Transverse colon (tissue), 4 donors: ENCODE data around the gene BMP8A. TPM values are rescaled to one million over a fixed set of nuclear protein-coding genes. Genes with fewer than 3 reads are reported as not detected.
"Not testable (repeated sequence)": the region's sequence is repeated elsewhere in the genome, so short reads cannot be mapped to it uniquely, and the experiment has no call there.

ENCODE experiments used
- DNase-seq: peaks from one replicate; pipeline ENCODE4 v3.0.0-alpha.2; 2019
- H3K27ac ChIP-seq, 4 donors: fragments of 200-600 bp; sonication (generic); 2 replicates each; pipeline ENCODE4 v1.5.1; 2016 to 2018; ENCODE audit warnings: inconsistent platforms in 4 of 4
- H3K27me3 ChIP-seq: fragments of 200-600 bp; sonication (generic); 2 replicates; pipeline ENCODE4 v1.5.1; 2017; ENCODE audit warnings: inconsistent platforms
- H3K36me3 ChIP-seq, 4 donors: fragments of 200-600 bp; sonication (generic); 2 replicates each; pipeline ENCODE4 v1.5.1; 2017 to 2019; ENCODE audit warnings: inconsistent platforms in 4 of 4
- H3K4me1 ChIP-seq, 4 donors: fragments of 200-600 bp; sonication (generic); 2 replicates each; pipeline ENCODE4 v1.5.1; 2017 to 2020; ENCODE audit warnings: inconsistent platforms in 4 of 4
- H3K4me3 ChIP-seq, 4 donors: fragments of 200-600 bp; sonication (generic); 1 replicate in 1 of 4; 2 replicates in 3 of 4; pipeline versions ENCODE4 v1.5.1 to v1.6.1; 2017 to 2019; ENCODE audit warnings: inconsistent platforms in 4 of 4
- H3K9me3 ChIP-seq, 2 donors: fragments of 200-600 bp; sonication (generic); 2 replicates each; pipeline ENCODE4 v1.5.1; 2017 to 2019; ENCODE audit warnings: inconsistent platforms in 2 of 2
- CTCF ChIP-seq, 5 experiments: fragments of 200-600 bp in 3 of 5; fragments of 450-650 bp in 2 of 5; sonication (generic) in 3 of 5; IDR thresholded peaks; 1 replicate in 2 of 5; 2 replicates in 3 of 5; pipeline ENCODE4 v1.5.1; 2016 to 2017; ENCODE audit warnings: antibody characterized with exemption in 5 of 5, inconsistent platforms in 3 of 5, mild to moderate bottlenecking in 2 of 5, moderate library complexity in 1 of 5
- EP300 ChIP-seq: sonication (generic); formaldehyde crosslinking; IDR thresholded peaks from one replicate; pipeline ENCODE4 v1.6.1; 2017; ENCODE audit warnings: antibody characterized with exemption, low read depth
- POLR2A ChIP-seq: fragments of 450-650 bp; IDR thresholded peaks from one replicate; pipeline ENCODE4 v1.6.1; 2016; ENCODE audit warnings: antibody characterized with exemption, mild to moderate bottlenecking, moderate library complexity
- POLR2AphosphoS5 ChIP-seq, 3 donors: sonication (generic); formaldehyde crosslinking; IDR thresholded peaks; one replicate each; pipeline ENCODE4 v1.6.1; 2016; ENCODE audit warnings: antibody characterized with exemption in 3 of 3
- WGBS, 2 donors: methylation state at CpG; one replicate each; pipeline ENCODE4 v1.1.5; 2018; ENCODE audit warnings: low coverage in 1 of 2; 5-methylcytosine and 5-hydroxymethylcytosine counted together
- in situ Hi-C, 4 donors: fragments of 200-750 bp; cut with MboI; loops; one replicate each; pipeline versions ENCODE4 v1.15.0 to v1.15.1; 2017; ENCODE audit warnings: low sequenced_read_pairs in 3 of 4, low pct_ligation_motif_present in 1 of 4, low pct_unique_long_range_greater_than_20kb in 1 of 4
- intact Hi-C: fragments of 100-400 bp; cut with DNase I; formaldehyde crosslinking; loops from one replicate; pipeline ENCODE4 v1.15.1; 2023; ENCODE audit warnings: low total_unique reads
- total RNA-seq, 4 donors: library from RNA; depleted of rRNA; stranded (reverse); fragments of >200 nt; gene quantifications; one replicate each; pipeline ENCODE4 v1.1.0, GENCODE V29; 2016

BMP8A gene
- total RNA-seq, 4 donors from 2014 or later = 11.0 to 12.3 TPM; not detected in 2

- WGBS, 2 donors = 80 to 86% methylated on average over 4 to 14 of the region's 14 CpGs
These were observed 15.9 kb downstream of the BMP8A start for GRCh38 chr1:39507230-39507928.

GRCh38 chr1:39508266-39508665 is 16.8 kb downstream of the BMP8A start:
- H3K4me1 ChIP-seq = no peaks in the 10 kb centered on the region
- DNase-seq = no peak
- H3K27me3 ChIP-seq = no peaks in the 10 kb centered on the region
- 88 to 95% methylated on average over 4 to 6 of the region's 6 CpGs for WGBS, 2 donors
- H3K9me3 ChIP-seq = no peaks in the 10 kb centered on the region
- in situ Hi-C loops (no loop called here), intact Hi-C loops (no loop called here)
- H3K27ac ChIP-seq = peak overlapping the region in 2 of 4 donors; percentile 28 to 67
- no peak for TF ChIP-seq POLR2AphosphoS5 (IDR thresholded peaks at IDR 0.05)
- no peak overlapping the region for H3K4me3 ChIP-seq
- no peaks in the 10 kb centered on the region for H3K36me3 ChIP-seq

More at GRCh38 chr1:39507230-39507928, 15.9 kb downstream of the BMP8A start:
- Histone ChIP-seq H3K4me3 (no peak overlapping the region), H3K27me3 (no peaks in the 10 kb centered on the region), H3K4me1 (no peaks in the 10 kb centered on the region), H3K36me3 (no peaks in the 10 kb centered on the region), H3K27ac (no peak overlapping the region), H3K9me3 (no peaks in the 10 kb centered on the region)
- intact Hi-C loops = no loop called here
- TF ChIP-seq POLR2A (no peak), CTCF (IDR thresholded peaks at IDR 0.05) (no peak), EP300 (no peak), POLR2AphosphoS5 (IDR thresholded peaks at IDR 0.05) (no peak)
- in situ Hi-C loops = no loop called here
- DNase-seq = no peak

- intact Hi-C loops (no loop called here), in situ Hi-C loops (no loop called here)
- DNase-seq = no peak
- Histone ChIP-seq H3K27me3 (no peaks in the 10 kb centered on the region), H3K4me3 (no peak overlapping the region), H3K27ac (peak overlapping the region in 3 of 4 donors; percentile 28 to 67 (median 38)), H3K36me3 (no peaks in the 10 kb centered on the region), H3K9me3 (no peaks in the 10 kb centered on the region), H3K4me1 (no peaks in the 10 kb centered on the region)
- TF ChIP-seq POLR2A = no peak
- TF ChIP-seq EP300 = no peak
- TF ChIP-seq POLR2AphosphoS5 (IDR thresholded peaks at IDR 0.05) = no peak
- no peak for TF ChIP-seq CTCF (IDR thresholded peaks at IDR 0.05)
- WGBS, 2 donors = 72 to 96% methylated on average over 4 to 11 of the region's 11 CpGs
These were observed 17.4 kb downstream of the BMP8A start for GRCh38 chr1:39508857-39509305.

- Histone ChIP-seq H3K9me3 (no peaks in the 10 kb centered on the region), H3K27me3 (peaks cover under 1% of the 10 kb centered on the region), H3K4me3 (no peak overlapping the region), H3K27ac (peak overlapping the region in 3 of 4 donors; percentile 28 to 67 (median 38)), H3K4me1 (peaks cover 0 to under 1% (median under 1%) of the 10 kb centered on the region in 4 donors), H3K36me3 (no peaks in the 10 kb centered on the region)
- intact Hi-C loops (no loop called here), in situ Hi-C loops (no loop called here)
- no peak for TF ChIP-seq POLR2A
- TF ChIP-seq EP300 = no peak
- no peak for TF ChIP-seq CTCF (IDR thresholded peaks at IDR 0.05)
- TF ChIP-seq POLR2AphosphoS5 (IDR thresholded peaks at IDR 0.05) = no peak
- peak; percentile 71 for DNase-seq
- WGBS, 2 donors = 55 to 79% methylated on average over 7 to 17 of the region's 22 CpGs
These were observed 18.0 kb downstream of the BMP8A start for GRCh38 chr1:39509360-39510009.

- in situ Hi-C loops, DNase-seq, H3K27ac ChIP-seq, H3K36me3 ChIP-seq, intact Hi-C loops, H3K27me3 ChIP-seq, H3K4me1 ChIP-seq, H3K4me3 ChIP-seq, H3K9me3 ChIP-seq: not testable (repeated sequence)
- WGBS, 2 donors = 87% methylated on average over 11 of the region's 20 CpGs; no CpG with 5 or more reads in 1 of the 2 donors
These were observed 19.2 kb downstream of the BMP8A start for GRCh38 chr1:39510570-39511186.

- H3K4me3 ChIP-seq, H3K4me1 ChIP-seq, DNase-seq, H3K9me3 ChIP-seq, in situ Hi-C loops, H3K36me3 ChIP-seq, H3K27me3 ChIP-seq, H3K27ac ChIP-seq, intact Hi-C loops: not testable (repeated sequence)
- WGBS, 2 donors = no CpG with 5 or more reads among the region's 13 CpGs
These were observed 20.0 kb downstream of the BMP8A start for GRCh38 chr1:39511477-39511876.

GRCh38 chr1:39512234-39512847 is 20.9 kb downstream of the BMP8A start:
- H3K4me1 ChIP-seq, in situ Hi-C loops, H3K27ac ChIP-seq, DNase-seq, H3K36me3 ChIP-seq, intact Hi-C loops, H3K9me3 ChIP-seq, H3K4me3 ChIP-seq, H3K27me3 ChIP-seq: not testable (repeated sequence)
- 36% methylated on average over 5 of the region's 25 CpGs; no CpG with 5 or more reads in 1 of the 2 donors for WGBS, 2 donors
